ENCODE measurements around the gene NFE2L3. TPM values are rescaled to one million over a fixed set of nuclear protein-coding genes. Genes with fewer than 3 reads are reported as not detected.
"Not testable (repeated sequence)": the region's sequence is repeated elsewhere in the genome, so short reads cannot be mapped to it uniquely, and the experiment has no call there.

Gene NFE2L3
- total and polyA plus RNA-seq, 4 donors, result 0.32 to 1.9 (median 1.3) TPM

- DNase-seq (ENCODE audit: low spot score), result no peak
- no peak overlapping the region for H3K27ac ChIP-seq (ENCODE audit: low read depth in 1 of 2, low read length in 2 of 2)
- WGBS, result 75% methylated on average over 3 of the region's 3 CpGs
- TF ChIP-seq YY1 (IDR thresholded peaks at IDR 0.05) (no peak), MAX (IDR thresholded peaks at IDR 0.05) (no peak), SP1 (IDR thresholded peaks at IDR 0.05) (no peak), FOXA2 (IDR thresholded peaks at IDR 0.05) (no peak), JUND (IDR thresholded peaks at IDR 0.05) (no peak)
- H3K4me1 ChIP-seq (ENCODE audit: control insufficient read depth in 4 of 4, insufficient read depth in 4 of 4, low read length in 3 of 4), result peaks cover 7 to 62% (median 28%) of the 10 kb centered on the region in 4 donors
- no peaks in the 10 kb centered on the region for H3K27me3 ChIP-seq (ENCODE audit: control insufficient read depth in 4 of 4, insufficient read depth in 4 of 4, low read length in 3 of 4)
- peaks cover 16 to 90% (median 83%) of the 10 kb centered on the region in 4 donors for H3K36me3 ChIP-seq (ENCODE audit: control insufficient read depth in 4 of 4, insufficient read depth in 3 of 4, low read depth in 1 of 4, low read length in 3 of 4)
- no peak overlapping the region for H3K4me3 ChIP-seq (ENCODE audit: low read depth in 1 of 3, low read length in 3 of 3)
- H3K9ac ChIP-seq (ENCODE audit: low read depth in 1 of 2, low read length in 2 of 2), result no peak overlapping the region
- no peaks in the 10 kb centered on the region for H3K9me3 ChIP-seq (ENCODE audit: control insufficient read depth in 4 of 4, low read length in 3 of 4)
These were observed 40.6 kb downstream of the NFE2L3 start for GRCh38 chr7:26192485-26193087.

- H3K27ac ChIP-seq (ENCODE audit: low read depth in 1 of 2, low read length in 2 of 2), result no peak overlapping the region
- H3K9ac ChIP-seq (ENCODE audit: low read depth in 1 of 2, low read length in 2 of 2), result no peak overlapping the region
- no peaks in the 10 kb centered on the region for H3K27me3 ChIP-seq (ENCODE audit: control insufficient read depth in 4 of 4, insufficient read depth in 4 of 4, low read length in 3 of 4)
- H3K4me3 ChIP-seq (ENCODE audit: low read depth in 1 of 3, low read length in 3 of 3), result no peak overlapping the region
- H3K36me3 ChIP-seq (ENCODE audit: control insufficient read depth in 4 of 4, insufficient read depth in 3 of 4, low read depth in 1 of 4, low read length in 3 of 4), result peaks cover 15 to 86% (median 78%) of the 10 kb centered on the region in 4 donors
- no peaks in the 10 kb centered on the region for H3K9me3 ChIP-seq (ENCODE audit: control insufficient read depth in 4 of 4, low read length in 3 of 4)
- no peak for DNase-seq (ENCODE audit: low spot score)
- TF ChIP-seq EGR1 (IDR thresholded peaks at IDR 0.05; ENCODE audit: low read depth in 2 of 2) (no peak), GABPA (IDR thresholded peaks at IDR 0.05 in 1 of 2, conservative IDR thresholded peaks at IDR 0.05 in 1 of 2) (no peak)
- H3K4me1 ChIP-seq (ENCODE audit: control insufficient read depth in 4 of 4, insufficient read depth in 4 of 4, low read length in 3 of 4), result peaks cover 7 to 61% (median 29%) of the 10 kb centered on the region in 4 donors
- 76% methylated on average over 8 of the region's 8 CpGs for WGBS
These were observed 41.6 kb downstream of the NFE2L3 start for GRCh38 chr7:26193432-26194207.

- not testable (repeated sequence) for DNase-seq (ENCODE audit: low spot score); H3K9ac ChIP-seq (ENCODE audit: low read depth in 1 of 2, low read length in 2 of 2); H3K27me3 ChIP-seq (ENCODE audit: control insufficient read depth in 4 of 4, insufficient read depth in 4 of 4, low read length in 3 of 4); H3K9me3 ChIP-seq (ENCODE audit: control insufficient read depth in 4 of 4, low read length in 3 of 4); H3K4me3 ChIP-seq (ENCODE audit: low read depth in 1 of 3, low read length in 3 of 3); H3K27ac ChIP-seq (ENCODE audit: low read depth in 1 of 2, low read length in 2 of 2)
- Histone ChIP-seq H3K36me3 (ENCODE audit: control insufficient read depth in 4 of 4, insufficient read depth in 3 of 4, low read depth in 1 of 4, low read length in 3 of 4) (peaks cover 15 to 75% (median 67%) of the 10 kb centered on the region in 4 donors), H3K4me1 (ENCODE audit: control insufficient read depth in 4 of 4, insufficient read depth in 4 of 4, low read length in 3 of 4) (peaks cover 7 to 53% (median 29%) of the 10 kb centered on the region in 4 donors)
- 68% methylated on average over 11 of the region's 11 CpGs for WGBS
These were observed 42.8 kb downstream of the NFE2L3 start for GRCh38 chr7:26194764-26195163.

GRCh38 chr7:26195182-26195581, 43.2 kb downstream of the NFE2L3 start:
- Histone ChIP-seq H3K4me3 (ENCODE audit: low read depth in 1 of 3, low read length in 3 of 3) (no peak overlapping the region), H3K9ac (ENCODE audit: low read depth in 1 of 2, low read length in 2 of 2) (no peak overlapping the region), H3K27me3 (ENCODE audit: control insufficient read depth in 4 of 4, insufficient read depth in 4 of 4, low read length in 3 of 4) (no peaks in the 10 kb centered on the region), H3K4me1 (ENCODE audit: control insufficient read depth in 4 of 4, insufficient read depth in 4 of 4, low read length in 3 of 4) (peaks cover 7 to 52% (median 29%) of the 10 kb centered on the region in 4 donors), H3K27ac (ENCODE audit: low read depth in 1 of 2, low read length in 2 of 2) (no peak overlapping the region), H3K9me3 (ENCODE audit: control insufficient read depth in 4 of 4, low read length in 3 of 4) (no peaks in the 10 kb centered on the region), H3K36me3 (ENCODE audit: control insufficient read depth in 4 of 4, insufficient read depth in 3 of 4, low read depth in 1 of 4, low read length in 3 of 4) (peaks cover 15 to 71% (median 64%) of the 10 kb centered on the region in 4 donors)
- TF ChIP-seq FOXA2 (IDR thresholded peaks at IDR 0.05), result no peak
- TF ChIP-seq GABPA (IDR thresholded peaks at IDR 0.05 in 1 of 2, conservative IDR thresholded peaks at IDR 0.05 in 1 of 2), result no peak
- TF ChIP-seq SP1 (IDR thresholded peaks at IDR 0.05), result no peak
- no peak for TF ChIP-seq NR2F2 (IDR thresholded peaks at IDR 0.05)
- no peak for TF ChIP-seq JUND (IDR thresholded peaks at IDR 0.05)
- WGBS, result 84% methylated on average over 5 of the region's 5 CpGs
- no peak for DNase-seq (ENCODE audit: low spot score)
